ENCODE measurements around the gene ZNF682. TPM values are rescaled to one million over a fixed set of nuclear protein-coding genes. Genes with fewer than 3 reads are reported as not detected.
"Not testable (repeated sequence)": the region's sequence is repeated elsewhere in the genome, so short reads cannot be mapped to it uniquely, and the experiment has no call there.

Gene ZNF682
- polyA plus RNA-seq: 1 to 10 TPM in 2 of 3 donors, not detected in 1; 3.3 to 3.5 TPM

- Mint-ChIP-seq H3K36me3 (peaks cover 0 to under 1% (median 0%) of the 10 kb centered on the region in 3 donors), H3K4me3 (peak within 1 kb of the TSS; percentile 96 to 99 (median 96)), H3K4me1 (peaks cover 19 to 21% of the 10 kb centered on the region in 2 donors), H3K9me3 (no peaks in the 10 kb centered on the region), H3K27ac (peak within 1 kb of the TSS; percentile 83 to 94 (median 92)), H3K27me3 (ENCODE audit: low read depth in 3 of 3) (peaks cover 3 to 6% (median 5%) of the 10 kb centered on the region in 3 donors)
- DNase-seq: peak; percentile 90 to 93 (median 93)
These were observed at the start of gene ZNF682 for GRCh38 chr19:20039203-20039723. TSS of gene ZNF682 (minus strand) at chr19:20039505. CDS start at chr19:20039345, 160 bp downstream.

- DNase-seq; H3K4me3 Mint-ChIP-seq; H3K27me3 Mint-ChIP-seq (ENCODE audit: low read depth in 3 of 3); H3K36me3 Mint-ChIP-seq; H3K27ac Mint-ChIP-seq; H3K9me3 Mint-ChIP-seq: not testable (repeated sequence)
- peaks cover 10 to 16% of the 10 kb centered on the region in 2 donors for H3K4me1 Mint-ChIP-seq
These were observed 43.6 kb upstream of the ZNF682 start for GRCh38 chr19:20082876-20083275.

GRCh38 chr19:20082232-20082833, 43.0 kb upstream of the ZNF682 start:
- not testable (repeated sequence) for H3K9me3 Mint-ChIP-seq; H3K4me3 Mint-ChIP-seq; H3K27me3 Mint-ChIP-seq (ENCODE audit: low read depth in 3 of 3); DNase-seq; H3K36me3 Mint-ChIP-seq; H3K27ac Mint-ChIP-seq
- peaks cover 13 to 21% of the 10 kb centered on the region in 2 donors for H3K4me1 Mint-ChIP-seq

GRCh38 chr19:20080656-20081055, 41.4 kb upstream of the ZNF682 start:
- H3K27me3 Mint-ChIP-seq (ENCODE audit: low read depth in 3 of 3): peaks cover 5 to 6% (median 5%) of the 10 kb centered on the region in 3 donors
- H3K9me3 Mint-ChIP-seq: peaks cover 0 to 4% (median 0%) of the 10 kb centered on the region in 6 donors
- H3K36me3 Mint-ChIP-seq: peaks cover 0 to 4% (median 0%) of the 10 kb centered on the region in 3 donors
- no peak overlapping the region for H3K4me3 Mint-ChIP-seq
- no peak for DNase-seq
- H3K4me1 Mint-ChIP-seq: peaks cover 13 to 21% of the 10 kb centered on the region in 2 donors
- no peak overlapping the region for H3K27ac Mint-ChIP-seq

GRCh38 chr19:20079476-20079875, 40.2 kb upstream of the ZNF682 start:
- Mint-ChIP-seq H3K4me3 (peak overlapping the region; percentile 27 to 91 (median 50)), H3K27me3 (ENCODE audit: low read depth in 3 of 3) (peaks cover 5 to 6% (median 5%) of the 10 kb centered on the region in 3 donors), H3K9me3 (peaks cover 0 to 2% (median 0%) of the 10 kb centered on the region in 6 donors), H3K36me3 (peaks cover 0 to 4% (median 0%) of the 10 kb centered on the region in 3 donors), H3K27ac (no peak overlapping the region), H3K4me1 (peaks cover 13 to 21% of the 10 kb centered on the region in 2 donors)
- DNase-seq: no peak

GRCh38 chr19:20078581-20079031, 39.3 kb upstream of the ZNF682 start:
- H3K4me1 Mint-ChIP-seq: peaks cover 13 to 21% of the 10 kb centered on the region in 2 donors
- peak in 1 of 3 donors; percentile 7 for DNase-seq
- peaks cover 4 to 6% (median 5%) of the 10 kb centered on the region in 3 donors for H3K27me3 Mint-ChIP-seq (ENCODE audit: low read depth in 3 of 3)
- peak overlapping the region; percentile 84 to 91 (median 88) for H3K4me3 Mint-ChIP-seq
- H3K27ac Mint-ChIP-seq: peak overlapping the region in 1 of 6 donors; percentile 61
- H3K36me3 Mint-ChIP-seq: peaks cover 0 to 4% (median 0%) of the 10 kb centered on the region in 3 donors
- peaks cover 0 to 2% (median 0%) of the 10 kb centered on the region in 6 donors for H3K9me3 Mint-ChIP-seq

- peaks cover 13 to 21% of the 10 kb centered on the region in 2 donors for H3K4me1 Mint-ChIP-seq
- H3K27me3 Mint-ChIP-seq (ENCODE audit: low read depth in 3 of 3): peaks cover 4 to 6% (median 5%) of the 10 kb centered on the region in 3 donors
- peak within 1 kb of the TSS; percentile 84 to 91 (median 88) for H3K4me3 Mint-ChIP-seq
- DNase-seq: peak; percentile 81 to 86 (median 83)
- no peaks in the 10 kb centered on the region for H3K9me3 Mint-ChIP-seq
- H3K36me3 Mint-ChIP-seq: peaks cover 0 to 3% (median 0%) of the 10 kb centered on the region in 3 donors
- peak within 1 kb of the TSS in 3 of 6 donors; percentile 14 to 65 (median 61) for H3K27ac Mint-ChIP-seq
These were observed 38.6 kb upstream of the ZNF682 start, which contains the start of gene ZNF90 for GRCh38 chr19:20077791-20078463. TSS of gene ZNF90 (plus strand) at chr19:20078000. CDS start at chr19:20078133, 133 bp downstream.

GRCh38 chr19:20072936-20073335, 33.6 kb upstream of the ZNF682 start:
- Mint-ChIP-seq H3K9me3 (peaks cover 0 to 2% (median 0%) of the 10 kb centered on the region in 6 donors), H3K4me3 (no peak overlapping the region), H3K4me1 (peaks cover 4 to 6% of the 10 kb centered on the region in 2 donors), H3K36me3 (no peaks in the 10 kb centered on the region), H3K27me3 (ENCODE audit: low read depth in 3 of 3) (peaks cover 7 to 22% (median 17%) of the 10 kb centered on the region in 3 donors), H3K27ac (no peak overlapping the region)
- no peak for DNase-seq

GRCh38 chr19:20070691-20071090, 31.4 kb upstream of the ZNF682 start:
- no peak overlapping the region for H3K27ac Mint-ChIP-seq
- no peaks in the 10 kb centered on the region for H3K4me1 Mint-ChIP-seq
- no peaks in the 10 kb centered on the region for H3K36me3 Mint-ChIP-seq
- DNase-seq: no peak
- H3K4me3 Mint-ChIP-seq: no peak overlapping the region
- peaks cover 6 to 30% (median 12%) of the 10 kb centered on the region in 3 donors for H3K27me3 Mint-ChIP-seq (ENCODE audit: low read depth in 3 of 3)
- H3K9me3 Mint-ChIP-seq: peaks cover 0 to 2% (median 0%) of the 10 kb centered on the region in 6 donors

- H3K27me3 Mint-ChIP-seq (ENCODE audit: low read depth in 3 of 3): peaks cover 9 to 30% (median 12%) of the 10 kb centered on the region in 3 donors
- not testable (repeated sequence) for H3K36me3 Mint-ChIP-seq, H3K9me3 Mint-ChIP-seq, H3K4me3 Mint-ChIP-seq, H3K27ac Mint-ChIP-seq, H3K4me1 Mint-ChIP-seq, DNase-seq
These were observed 29.3 kb upstream of the ZNF682 start for GRCh38 chr19:20068559-20068958.

GRCh38 chr19:20067943-20068342, 28.6 kb upstream of the ZNF682 start:
- no peak overlapping the region for H3K4me3 Mint-ChIP-seq
- peaks cover 9 to 30% (median 12%) of the 10 kb centered on the region in 3 donors for H3K27me3 Mint-ChIP-seq (ENCODE audit: low read depth in 3 of 3)
- H3K9me3 Mint-ChIP-seq: peaks cover 0 to 2% (median 0%) of the 10 kb centered on the region in 6 donors
- no peak overlapping the region for H3K27ac Mint-ChIP-seq
- H3K36me3 Mint-ChIP-seq: no peaks in the 10 kb centered on the region
- no peaks in the 10 kb centered on the region for H3K4me1 Mint-ChIP-seq
- no peak for DNase-seq

GRCh38 chr19:20066861-20067260, 27.6 kb upstream of the ZNF682 start:
- Mint-ChIP-seq H3K4me3 (no peak overlapping the region), H3K9me3 (peaks cover 0 to 2% (median 0%) of the 10 kb centered on the region in 6 donors), H3K36me3 (no peaks in the 10 kb centered on the region), H3K4me1 (no peaks in the 10 kb centered on the region), H3K27ac (no peak overlapping the region), H3K27me3 (ENCODE audit: low read depth in 3 of 3) (peaks cover 9 to 30% (median 12%) of the 10 kb centered on the region in 3 donors)
- DNase-seq: no peak

- H3K4me3 Mint-ChIP-seq: no peak overlapping the region
- peaks cover 0 to 11% (median 7%) of the 10 kb centered on the region in 3 donors for H3K27me3 Mint-ChIP-seq (ENCODE audit: low read depth in 3 of 3)
- no peaks in the 10 kb centered on the region for H3K9me3 Mint-ChIP-seq
- no peaks in the 10 kb centered on the region for H3K4me1 Mint-ChIP-seq
- no peak for DNase-seq
- no peaks in the 10 kb centered on the region for H3K36me3 Mint-ChIP-seq
- no peak overlapping the region for H3K27ac Mint-ChIP-seq
These were observed 21.0 kb upstream of the ZNF682 start for GRCh38 chr19:20060282-20060681.

- not testable (repeated sequence) for H3K27me3 Mint-ChIP-seq (ENCODE audit: low read depth in 3 of 3); H3K4me1 Mint-ChIP-seq; H3K4me3 Mint-ChIP-seq; DNase-seq; H3K27ac Mint-ChIP-seq; H3K9me3 Mint-ChIP-seq; H3K36me3 Mint-ChIP-seq
These were observed 19.4 kb upstream of the ZNF682 start for GRCh38 chr19:20058738-20059137.

Measured in immature natural killer cell (primary cell).